Measurements from ENCODE around the gene ESYT2. TPM values are rescaled to one million over a fixed set of nuclear protein-coding genes. Genes with fewer than 3 reads are reported as not detected.

The ESYT2 gene
- total and polyA plus RNA-seq, 9 of the 15 experiments (the other 6 are each of a cell fraction or from before 2014, with no cell fraction given): 5.8 to 86.9 (median 64.7) TPM

GRCh38 chr7:158861004-158861787, 31.9 kb upstream of the ESYT2 start (continued):
- TF ChIP-seq GTF3C2 (IDR thresholded peaks at IDR 0.05; ENCODE audit: borderline replicate concordance, extremely low read depth, insufficient read length) (no peak), MLX (CRISPR knock-in tag; conservative IDR thresholded peaks at IDR 0.05) (0 out of 4 replicates have a peak, but pooled peaks of 1 of the 2 experiments have one; percentile 19), RBM14 (IDR thresholded peaks at IDR 0.05; ENCODE audit: borderline replicate concordance, insufficient read depth, low read depth, low read length) (no peak), ZNF41 (CRISPR knock-in tag; conservative IDR thresholded peaks at IDR 0.05) (no peak), PHB (CRISPR knock-in tag; IDR thresholded peaks at IDR 0.05) (no peak), TEAD2 (tag; IDR thresholded peaks at IDR 0.05) (no peak), ATF4 (CRISPR knock-in tag; IDR thresholded peaks at IDR 0.05) (no peak; the same call in 1 of the 2 replicates), ZNF282 (CRISPR knock-in tag; IDR thresholded peaks at IDR 0.05) (no peak), CBX8 (IDR thresholded peaks at IDR 0.05; ENCODE audit: borderline replicate concordance, extremely low read depth, low read depth, low read length, poor library complexity, severe bottlenecking) (no peak), THRB (CRISPR knock-in tag; conservative IDR thresholded peaks at IDR 0.05) (no peak), RAD51 (IDR thresholded peaks at IDR 0.05; ENCODE audit: borderline replicate concordance, low read depth) (no peak), RFX7 (CRISPR knock-in tag; IDR thresholded peaks at IDR 0.05) (no peak), SMARCE1 (IDR thresholded peaks at IDR 0.05) (peak; percentile 75; the same call in 1 of the 2 replicates), CREBBP (IDR thresholded peaks at IDR 0.05; ENCODE audit: low read depth, low read length) (no peak), ZNF561 (CRISPR knock-in tag; conservative IDR thresholded peaks at IDR 0.05) (no peak), TFAM (CRISPR knock-in tag; conservative IDR thresholded peaks at IDR 0.05) (no peak), SIN3A (IDR thresholded peaks at IDR 0.05; ENCODE audit: borderline replicate concordance in 2 of 2, control insufficient read depth in 1 of 2, low read depth in 2 of 2, low read length in 2 of 2) (peak in 1 of 2 experiments; percentile 75; a peak in 2 of 4 replicates), CREB3L1 (IDR thresholded peaks at IDR 0.05; ENCODE audit: borderline replicate concordance, low read depth) (no peak), ZBTB1 (CRISPR knock-in tag; IDR thresholded peaks at IDR 0.05; ENCODE audit: borderline replicate concordance, low read depth) (no peak)

All from K562 (cell line).